Endothelial cell (in vitro differentiated cells): ENCODE measurements around the gene ATXN1. TPM values are rescaled to one million over a fixed set of nuclear protein-coding genes. Genes with fewer than 3 reads are reported as not detected.

Experiments
- DNase-seq: peaks from one replicate; pipeline ENCODE4 v3.0.0; 2021; ENCODE audit warnings: low spot score
- H3K27ac Mint-ChIP-seq: one replicate; pipeline ENCODE4 v1.8.0; 2021; ENCODE audit warnings: mixed read lengths, inconsistent platforms; ENCODE audit not compliant: unreplicated experiment
- H3K27me3 Mint-ChIP-seq: one replicate; pipeline ENCODE4 v1.8.0; 2021; ENCODE audit warnings: mild to moderate bottlenecking, moderate library complexity, mixed read lengths, inconsistent platforms; ENCODE audit not compliant: unreplicated experiment
- H3K36me3 Mint-ChIP-seq: one replicate; pipeline ENCODE4 v1.8.0; 2021; ENCODE audit warnings: mild to moderate bottlenecking, low read depth, mixed read lengths, inconsistent platforms; ENCODE audit not compliant: unreplicated experiment
- H3K4me1 Mint-ChIP-seq: one replicate; pipeline ENCODE4 v1.8.0; 2021; ENCODE audit warnings: mild to moderate bottlenecking, mixed read lengths, inconsistent platforms; ENCODE audit not compliant: unreplicated experiment
- H3K4me3 Mint-ChIP-seq: one replicate; pipeline ENCODE4 v1.8.0; 2021; ENCODE audit warnings: mild to moderate bottlenecking, mixed read lengths, inconsistent platforms; ENCODE audit not compliant: unreplicated experiment
- H3K9me3 Mint-ChIP-seq: one replicate; pipeline ENCODE4 v1.8.0; 2021; ENCODE audit warnings: mixed read lengths, inconsistent platforms; ENCODE audit not compliant: unreplicated experiment
- total RNA-seq: library from RNA; stranded (reverse); fragmentation: NEBNext Ultra II Directional; extraction: Animal tissue kit (Norgen Biotek cat#: 25700); gene quantifications from one replicate; pipeline ENCODE4 v1.2.1, GENCODE V29; 2021; ENCODE audit not compliant: unreplicated experiment
- TF ChIP-seq, protein P1 (sequence below): fragments of 200-600 bp; sonication (generic); IDR thresholded peaks from one replicate; pipeline ENCODE4 v1.5.0; 2021; ENCODE audit warnings: antibody characterized with exemption; ENCODE audit not compliant: unreplicated experiment

The ATXN1 gene
- total RNA-seq, 1 donor from 2014 or later, result 18.7 TPM

DNA sequence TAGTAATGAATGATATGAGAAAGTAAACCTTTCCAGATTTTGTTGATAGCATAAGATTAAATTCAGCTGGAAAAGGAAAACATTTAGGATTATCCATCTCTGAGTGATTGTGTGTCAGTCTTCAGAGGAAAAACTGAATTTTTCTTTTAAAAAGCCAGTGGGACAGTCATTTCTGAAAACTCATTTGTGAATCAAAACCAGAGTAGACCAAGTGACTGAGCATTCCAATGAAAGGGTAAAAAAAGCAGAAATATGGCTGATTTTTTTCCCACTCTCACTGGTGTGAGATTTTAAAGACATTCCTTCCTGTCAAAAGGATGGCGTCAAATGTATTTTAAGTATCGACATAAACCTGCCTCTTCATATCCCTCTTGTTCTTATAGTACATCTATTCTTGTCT is 308.9 kb downstream of the ATXN1 start:
- Mint-ChIP-seq H3K36me3 (peaks cover 4% of the 10 kb centered on the region), H3K27me3 (peaks cover 4% of the 10 kb centered on the region), H3K27ac (no peak overlapping the region), H3K4me3 (no peak overlapping the region), H3K4me1 (no peaks in the 10 kb centered on the region), H3K9me3 (no peaks in the 10 kb centered on the region)
- TF ChIP-seq, protein P1, sequence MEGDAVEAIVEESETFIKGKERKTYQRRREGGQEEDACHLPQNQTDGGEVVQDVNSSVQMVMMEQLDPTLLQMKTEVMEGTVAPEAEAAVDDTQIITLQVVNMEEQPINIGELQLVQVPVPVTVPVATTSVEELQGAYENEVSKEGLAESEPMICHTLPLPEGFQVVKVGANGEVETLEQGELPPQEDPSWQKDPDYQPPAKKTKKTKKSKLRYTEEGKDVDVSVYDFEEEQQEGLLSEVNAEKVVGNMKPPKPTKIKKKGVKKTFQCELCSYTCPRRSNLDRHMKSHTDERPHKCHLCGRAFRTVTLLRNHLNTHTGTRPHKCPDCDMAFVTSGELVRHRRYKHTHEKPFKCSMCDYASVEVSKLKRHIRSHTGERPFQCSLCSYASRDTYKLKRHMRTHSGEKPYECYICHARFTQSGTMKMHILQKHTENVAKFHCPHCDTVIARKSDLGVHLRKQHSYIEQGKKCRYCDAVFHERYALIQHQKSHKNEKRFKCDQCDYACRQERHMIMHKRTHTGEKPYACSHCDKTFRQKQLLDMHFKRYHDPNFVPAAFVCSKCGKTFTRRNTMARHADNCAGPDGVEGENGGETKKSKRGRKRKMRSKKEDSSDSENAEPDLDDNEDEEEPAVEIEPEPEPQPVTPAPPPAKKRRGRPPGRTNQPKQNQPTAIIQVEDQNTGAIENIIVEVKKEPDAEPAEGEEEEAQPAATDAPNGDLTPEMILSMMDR, result no peak
- no peak for DNase-seq

DNA sequence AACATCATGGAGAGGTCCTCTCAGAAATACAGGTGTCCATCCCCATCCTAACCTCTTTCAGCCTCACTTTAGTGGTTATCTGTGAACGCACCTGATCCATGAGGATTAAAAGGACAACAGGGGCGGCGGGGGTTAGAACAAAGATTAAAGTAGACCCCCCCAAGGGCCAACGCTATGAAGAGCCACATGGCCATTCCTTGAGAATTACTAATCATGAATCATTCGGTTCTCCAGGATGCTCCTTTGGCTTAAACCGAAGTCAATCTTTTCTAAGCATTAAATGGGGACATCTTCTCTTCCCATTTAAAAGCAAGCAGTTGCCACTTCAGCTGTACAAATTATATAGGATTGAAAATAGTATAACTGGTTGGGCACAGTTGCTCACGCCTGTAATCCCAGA is 310.4 kb downstream of the ATXN1 start:
- DNase-seq, result no peak
- Mint-ChIP-seq H3K4me1 (no peaks in the 10 kb centered on the region), H3K36me3 (peaks cover 3% of the 10 kb centered on the region), H3K4me3 (no peak overlapping the region), H3K27ac (no peak overlapping the region), H3K27me3 (peaks cover 4% of the 10 kb centered on the region), H3K9me3 (no peaks in the 10 kb centered on the region)
- TF ChIP-seq, protein P1, result no peak

DNA sequence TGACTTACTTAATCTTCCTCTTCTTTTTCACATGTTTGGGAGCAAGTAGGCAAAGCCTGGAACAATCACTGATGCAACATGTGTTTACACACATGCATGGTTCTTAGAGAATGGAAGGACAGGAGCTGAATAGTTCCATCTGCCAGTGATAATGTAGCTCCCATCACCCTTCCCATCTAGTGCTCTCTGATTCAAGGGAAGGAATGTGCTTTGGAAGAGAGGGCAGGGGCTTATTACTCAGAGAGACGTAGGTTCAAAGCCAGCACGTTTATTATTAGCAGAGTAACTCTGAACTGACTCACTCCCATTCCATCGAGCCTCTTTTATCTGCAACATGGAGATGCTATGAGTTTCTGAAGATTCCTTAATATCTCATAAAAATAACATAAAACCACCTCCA is 311.0 kb downstream of the ATXN1 start:
- H3K4me1 Mint-ChIP-seq, result no peaks in the 10 kb centered on the region
- TF ChIP-seq, protein P1, result no peak
- H3K4me3 Mint-ChIP-seq, result no peak overlapping the region
- no peak overlapping the region for H3K27ac Mint-ChIP-seq
- no peak for DNase-seq
- H3K9me3 Mint-ChIP-seq, result no peaks in the 10 kb centered on the region
- H3K36me3 Mint-ChIP-seq, result no peaks in the 10 kb centered on the region
- peaks cover 4% of the 10 kb centered on the region for H3K27me3 Mint-ChIP-seq

DNA sequence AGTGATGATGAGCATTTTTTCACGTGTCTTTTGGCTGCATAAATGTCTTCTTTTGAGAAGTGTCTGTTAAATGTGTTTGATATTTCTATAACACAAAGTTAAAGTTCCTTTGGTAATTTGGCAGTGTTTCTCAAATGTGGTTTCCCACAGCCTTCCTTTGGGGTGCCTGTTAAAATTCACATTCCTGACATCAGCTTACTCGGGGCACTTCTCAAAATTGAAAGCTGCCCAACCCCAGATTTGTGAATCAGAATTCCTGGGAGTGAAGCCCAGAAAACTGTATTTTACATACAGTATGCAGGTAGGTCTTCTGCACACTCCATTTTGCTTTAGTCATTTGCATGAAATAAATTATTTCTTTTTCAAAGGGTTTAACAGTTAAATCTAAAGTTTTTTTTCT is 315.0 kb downstream of the ATXN1 start:
- H3K9me3 Mint-ChIP-seq, result no peaks in the 10 kb centered on the region
- peaks cover 6% of the 10 kb centered on the region for H3K27me3 Mint-ChIP-seq
- no peak overlapping the region for H3K27ac Mint-ChIP-seq
- H3K4me3 Mint-ChIP-seq, result no peak overlapping the region
- H3K36me3 Mint-ChIP-seq, result no peaks in the 10 kb centered on the region
- no peaks in the 10 kb centered on the region for H3K4me1 Mint-ChIP-seq
- TF ChIP-seq, protein P1, result no peak
- DNase-seq, result no peak

DNA sequence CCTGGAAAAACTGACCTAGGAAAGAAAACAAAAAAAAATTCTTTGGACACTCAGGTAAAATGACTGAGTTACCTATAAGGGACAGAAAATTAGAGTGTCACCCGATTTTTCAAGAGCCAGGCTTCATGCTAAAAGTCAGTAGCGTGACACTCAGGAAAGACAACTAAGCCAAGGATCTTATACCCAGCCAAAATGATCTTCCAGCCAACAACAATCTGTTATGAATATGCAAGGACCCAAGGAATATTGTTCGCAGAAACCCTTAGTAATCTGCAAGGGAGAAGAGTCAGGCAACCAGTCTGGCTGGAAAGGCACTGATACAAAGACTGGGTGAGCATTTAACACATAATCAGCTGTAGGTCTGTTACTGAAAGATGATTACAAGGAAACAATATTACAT is 319.2 kb downstream of the ATXN1 start:
- Mint-ChIP-seq H3K4me1 (no peaks in the 10 kb centered on the region), H3K9me3 (no peaks in the 10 kb centered on the region), H3K4me3 (no peak overlapping the region), H3K27ac (no peak overlapping the region), H3K36me3 (no peaks in the 10 kb centered on the region), H3K27me3 (peaks cover 2% of the 10 kb centered on the region)
- TF ChIP-seq, protein P1, result no peak
- no peak for DNase-seq
